Measurements from ENCODE around the gene IL23A.
"Not testable (repeated sequence)": the region's sequence is repeated elsewhere in the genome, so short reads cannot be mapped to it uniquely, and the experiment has no call there.

DNA sequence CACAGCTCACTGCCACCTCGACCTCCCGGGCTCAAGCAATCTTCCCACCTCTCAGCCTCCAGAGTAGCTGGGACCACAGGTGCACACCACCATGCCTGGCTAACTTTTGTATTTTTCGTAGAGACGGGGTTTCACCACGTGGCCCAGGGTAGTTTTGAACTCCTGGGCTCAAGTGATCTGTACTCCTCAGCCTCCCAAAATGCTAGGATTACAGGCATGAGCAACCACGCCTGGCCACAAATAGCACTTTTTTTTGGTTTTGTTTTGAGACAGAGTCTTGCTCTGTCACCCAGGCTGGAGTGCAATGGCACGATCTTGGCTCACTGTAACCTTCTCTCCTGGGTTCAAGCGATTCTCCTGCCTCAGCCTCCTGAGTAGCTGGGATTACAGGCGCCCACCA is 8.6 kb downstream of the IL23A start:
- TF ChIP-seq, protein P1, sequence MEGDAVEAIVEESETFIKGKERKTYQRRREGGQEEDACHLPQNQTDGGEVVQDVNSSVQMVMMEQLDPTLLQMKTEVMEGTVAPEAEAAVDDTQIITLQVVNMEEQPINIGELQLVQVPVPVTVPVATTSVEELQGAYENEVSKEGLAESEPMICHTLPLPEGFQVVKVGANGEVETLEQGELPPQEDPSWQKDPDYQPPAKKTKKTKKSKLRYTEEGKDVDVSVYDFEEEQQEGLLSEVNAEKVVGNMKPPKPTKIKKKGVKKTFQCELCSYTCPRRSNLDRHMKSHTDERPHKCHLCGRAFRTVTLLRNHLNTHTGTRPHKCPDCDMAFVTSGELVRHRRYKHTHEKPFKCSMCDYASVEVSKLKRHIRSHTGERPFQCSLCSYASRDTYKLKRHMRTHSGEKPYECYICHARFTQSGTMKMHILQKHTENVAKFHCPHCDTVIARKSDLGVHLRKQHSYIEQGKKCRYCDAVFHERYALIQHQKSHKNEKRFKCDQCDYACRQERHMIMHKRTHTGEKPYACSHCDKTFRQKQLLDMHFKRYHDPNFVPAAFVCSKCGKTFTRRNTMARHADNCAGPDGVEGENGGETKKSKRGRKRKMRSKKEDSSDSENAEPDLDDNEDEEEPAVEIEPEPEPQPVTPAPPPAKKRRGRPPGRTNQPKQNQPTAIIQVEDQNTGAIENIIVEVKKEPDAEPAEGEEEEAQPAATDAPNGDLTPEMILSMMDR (IDR thresholded peaks at IDR 0.05; ENCODE audit: insufficient read depth, low read length, poor library complexity, severe bottlenecking): not testable (repeated sequence)
- TF ChIP-seq EZH2phosphoT487 (conservative IDR thresholded peaks at IDR 0.05; ENCODE audit: low read length): not testable (repeated sequence)

All from SU-DHL-6 (cell line).